H1 (cell line): ENCODE results near the gene GDF3. TPM values are rescaled to one million over a fixed set of nuclear protein-coding genes. Genes with fewer than 3 reads are reported as not detected.

ENCODE experiments used
- ATF2 ChIP-seq: IDR thresholded peaks from 2 replicates; pipeline ENCODE4 v1.6.1; 2012; ENCODE audit warnings: low read length, inconsistent platforms
- PHF8 ChIP-seq: fragments of 200-600 bp; sonication (generic); conservative IDR thresholded peaks from 2 replicates; pipeline ENCODE4 v1.7.1; 2012; ENCODE audit warnings: low read depth, mild to moderate bottlenecking, inconsistent platforms, low read length, moderate library complexity
- polyA plus RNA-seq, 7 experiments: library from polyadenylated mRNA; depleted of rRNA in 3 of 7; stranded (reverse) in 5 of 7; unstranded in 2 of 7; fragments of >200 nt in 5 of 7; fragments of 200-250 nt in 2 of 7; gene quantifications; 1 replicate in 5 of 7; 2 replicates in 1 of 7; 4 replicates in 1 of 7; pipeline versions ENCODE4 v1.2.1 to v1.2.3, GENCODE V29; 2011 to 2013; ENCODE audit warnings: missing spikeins in 2 of 7, mixed read lengths in 2 of 7
- total RNA-seq: library from RNA; stranded (reverse); fragmentation: NEBNext Ultra II Directional; extraction: Animal tissue kit (Norgen Biotek cat#: 25700); gene quantifications from 2 replicates; pipeline ENCODE4 v1.2.1, GENCODE V29; 2021

GDF3 gene
- total and polyA plus RNA-seq, 2 of the 8 experiments (the other 6 are each of a cell fraction or from before 2014, with no cell fraction given) = 4.3 to 16.8 TPM

- TF ChIP-seq ATF2 = no peak
- no peak for TF ChIP-seq PHF8
Observed at GRCh38 chr12:7695237-7695560, 376 bp downstream of the GDF3 start (continued).
